HG03354 (cell line): Measurements from ENCODE around the gene RAD51B.

Experiments used
- ATAC-seq: cut with Tn5 transposase; IDR thresholded peaks from one replicate; pipeline ENCODE4 v1.9.1; 2021; ENCODE audit warnings: mild to moderate bottlenecking; ENCODE audit not compliant: unreplicated experiment, poor library complexity, severe bottlenecking

The RAD51B gene

GRCh38 chr14:68376067-68376779, 556.6 kb downstream of the RAD51B start:
- ATAC-seq = no peak

DNA sequence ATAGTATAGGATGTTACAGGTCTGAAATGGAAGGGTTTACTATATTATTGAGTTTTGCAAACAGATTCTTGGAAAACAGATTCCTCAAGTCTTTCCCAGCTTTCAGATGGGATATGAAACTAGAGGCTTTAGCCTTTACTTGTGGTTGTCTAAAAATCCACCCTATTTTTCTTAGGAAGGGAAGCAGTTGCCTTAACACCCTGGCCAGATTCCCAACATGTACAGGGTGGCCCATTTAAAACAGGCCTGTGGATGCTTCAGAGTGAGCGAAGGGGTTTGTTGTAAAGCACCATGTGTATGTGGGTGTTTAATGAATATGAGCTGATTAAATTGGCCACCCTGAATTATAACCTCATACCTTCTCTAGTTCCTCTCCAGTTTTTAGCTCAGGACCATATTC, 557.4 kb downstream of the RAD51B start:
- ATAC-seq = no peak

GRCh38 chr14:68377459-68377858, 557.9 kb downstream of the RAD51B start:
- ATAC-seq = no peak

DNA sequence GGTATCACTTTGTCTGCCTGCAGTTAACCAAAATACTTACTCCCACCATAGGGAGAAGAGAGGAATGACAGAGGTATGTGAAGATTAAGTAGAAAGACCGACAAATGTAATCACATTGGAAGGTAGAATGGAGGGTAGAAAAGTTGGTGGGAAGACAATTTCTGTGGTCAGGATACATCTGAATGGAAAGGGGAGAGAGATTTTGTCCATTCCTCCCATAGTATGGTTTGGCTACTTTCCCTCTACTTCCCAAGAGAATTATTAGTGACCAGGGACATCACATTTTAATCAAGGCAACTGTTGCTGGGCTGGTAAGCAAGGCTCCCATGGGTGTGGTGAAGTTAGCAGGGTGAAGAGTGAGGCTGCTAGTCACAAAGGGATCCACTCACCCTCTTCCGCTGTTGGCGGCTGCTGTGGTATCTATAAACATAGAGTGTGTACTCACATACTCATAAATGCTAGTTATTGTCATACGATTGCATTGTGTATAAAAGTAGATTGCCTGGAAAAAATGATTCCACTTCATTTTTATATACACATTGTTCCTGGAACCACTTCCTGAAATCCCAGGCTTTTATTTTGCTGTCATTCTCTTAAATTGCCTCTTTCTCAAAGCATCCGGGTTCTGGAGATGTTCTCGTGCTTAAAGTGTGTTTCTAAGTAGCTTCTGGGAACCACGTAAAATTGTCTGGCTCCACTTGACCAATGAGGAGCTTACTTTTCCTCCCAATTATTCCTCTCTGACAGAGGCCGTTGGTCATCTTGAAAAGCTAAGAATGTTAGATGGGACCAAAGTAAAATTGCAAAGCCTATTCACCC, 560.1 kb downstream of the RAD51B start:
- no peak for ATAC-seq

DNA sequence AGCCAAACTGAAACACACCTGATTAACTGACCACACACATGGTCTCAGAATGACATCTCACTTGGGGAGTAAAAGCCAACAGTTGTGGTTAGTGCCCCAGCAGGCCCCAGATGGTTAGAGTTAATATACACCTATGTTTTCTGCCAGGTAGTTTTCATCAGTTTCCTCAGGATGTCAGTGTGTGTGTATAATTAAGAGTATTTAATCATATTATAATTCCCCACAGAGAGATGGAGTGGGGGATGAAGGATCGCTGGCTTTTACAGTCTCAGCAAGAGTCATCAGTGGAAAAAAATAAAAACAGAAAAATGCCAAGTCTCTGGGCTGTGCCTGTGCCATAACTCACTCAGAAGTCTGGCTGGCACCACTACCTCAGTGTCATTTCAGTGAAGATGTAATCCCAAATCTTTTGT, 560.8 kb downstream of the RAD51B start:
- peak; percentile 87 for ATAC-seq

DNA sequence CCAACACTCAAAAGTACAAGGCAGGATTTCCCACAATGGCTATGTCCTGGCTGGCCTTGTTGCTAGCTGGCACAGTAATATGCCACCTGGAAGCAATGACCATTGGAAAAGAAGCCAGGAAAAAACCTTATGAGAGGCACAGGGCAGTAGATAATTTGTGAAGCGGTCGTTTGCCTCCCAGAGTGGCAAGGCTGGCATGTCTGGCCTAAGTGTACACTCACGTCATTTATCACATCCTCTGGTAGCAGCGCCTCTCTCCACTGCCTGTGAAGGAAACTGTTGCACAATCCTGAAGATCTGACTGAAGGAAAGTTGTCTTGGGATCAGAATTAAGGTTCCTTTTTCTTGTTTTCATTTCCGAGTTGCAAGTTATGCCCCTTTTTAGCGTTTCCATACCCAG, 564.8 kb downstream of the RAD51B start:
- no peak for ATAC-seq

- no peak for ATAC-seq
Measured at GRCh38 chr14:68384881-68385280, 565.3 kb downstream of the RAD51B start.

- ATAC-seq = no peak
Measured at GRCh38 chr14:68386446-68386845, 566.9 kb downstream of the RAD51B start.

DNA sequence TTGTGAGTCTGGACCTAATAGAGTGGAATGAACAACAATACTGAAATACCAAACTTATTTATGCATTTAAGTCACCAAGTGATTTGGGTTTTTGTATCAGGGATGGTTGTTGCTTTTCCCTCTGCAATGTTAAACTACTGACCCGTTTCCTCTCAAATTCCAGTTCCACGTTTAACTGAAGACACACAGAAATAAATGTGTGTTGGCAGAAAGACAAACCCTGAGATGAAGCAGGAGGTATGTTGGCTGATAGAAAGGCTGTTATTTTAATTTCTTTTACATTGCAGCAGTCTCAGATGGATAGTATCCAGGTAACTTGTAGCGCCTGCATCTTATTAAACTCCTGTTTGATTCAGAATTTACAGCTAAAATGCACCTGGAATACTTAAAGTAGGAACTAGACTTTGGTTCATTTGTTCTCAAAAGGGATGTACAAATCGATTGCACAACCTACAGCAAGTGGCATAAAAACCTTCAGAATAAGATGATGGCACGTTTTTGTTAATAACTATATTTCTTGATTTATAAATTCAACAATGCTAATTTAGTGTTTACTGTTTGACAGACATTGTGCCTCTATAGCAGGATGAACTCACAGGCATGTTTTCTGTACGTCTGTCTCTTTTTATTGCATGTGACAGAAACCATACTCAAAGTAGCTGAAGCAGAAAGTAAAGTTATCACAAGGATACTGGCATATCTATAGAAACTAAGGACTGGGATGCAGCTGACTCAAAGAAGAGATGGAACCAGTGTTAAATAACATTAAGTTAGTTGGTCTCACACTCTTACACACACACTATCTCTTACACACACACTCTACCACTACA, 567.6 kb downstream of the RAD51B start:
- no peak for ATAC-seq

GRCh38 chr14:68389943-68390342, 570.4 kb downstream of the RAD51B start:
- ATAC-seq = no peak

GRCh38 chr14:68390741-68391140, 571.2 kb downstream of the RAD51B start:
- no peak for ATAC-seq

- no peak for ATAC-seq
Measured at GRCh38 chr14:68391311-68392014, 571.9 kb downstream of the RAD51B start.

- no peak for ATAC-seq
Measured at GRCh38 chr14:68392393-68393141, 573.0 kb downstream of the RAD51B start.

GRCh38 chr14:68393259-68393658, 573.7 kb downstream of the RAD51B start:
- no peak for ATAC-seq

DNA sequence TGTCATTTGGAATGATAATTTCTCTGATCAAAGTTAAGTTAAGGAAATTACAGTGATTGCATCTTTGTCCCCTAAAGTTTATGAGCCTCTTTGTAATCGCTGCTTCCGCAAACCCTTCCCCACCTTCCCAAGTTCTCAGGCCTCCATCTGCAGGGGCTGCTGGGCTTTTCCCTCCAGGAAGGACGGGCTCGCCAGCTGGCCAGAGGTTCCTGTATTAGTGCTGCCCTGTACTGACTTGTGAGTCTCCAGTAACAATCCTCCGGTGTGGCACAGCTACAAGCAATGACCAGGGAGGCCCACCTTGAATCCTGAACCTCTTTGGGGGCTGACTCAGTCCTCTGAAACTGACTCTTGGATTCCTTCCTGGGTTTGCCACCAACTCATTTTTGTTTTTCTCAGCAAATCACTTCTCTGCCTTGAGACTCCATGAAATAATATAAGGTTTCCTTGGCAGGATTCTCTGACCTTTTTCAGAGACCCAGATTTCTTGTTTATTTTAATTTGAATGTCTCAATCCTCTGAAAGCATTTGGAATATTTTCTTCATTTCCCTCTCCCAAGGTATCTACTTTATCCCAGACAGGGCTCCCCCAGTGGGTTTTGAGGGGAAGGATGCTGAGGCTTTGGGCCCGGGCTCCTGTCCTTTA, 574.7 kb downstream of the RAD51B start:
- ATAC-seq = no peak

DNA sequence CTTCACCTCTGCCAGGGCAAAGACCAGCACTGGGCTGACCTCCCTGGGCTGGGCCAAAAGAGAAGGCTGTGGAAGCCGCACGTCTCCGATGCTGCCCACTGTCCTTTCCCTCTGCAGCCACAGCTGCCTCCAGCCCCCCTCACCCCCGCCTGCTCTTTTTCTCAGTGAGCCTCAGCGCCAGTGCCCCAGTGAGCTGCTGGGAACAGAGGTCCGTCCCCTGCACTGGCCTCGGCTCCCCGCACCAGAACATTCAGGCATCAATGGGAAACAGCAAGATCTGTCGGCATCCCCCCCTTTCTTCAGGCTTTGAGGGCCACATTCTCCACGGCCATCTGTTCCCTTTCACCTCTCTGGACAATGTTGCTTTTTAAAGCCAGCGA, 575.2 kb downstream of the RAD51B start:
- ATAC-seq = no peak

DNA sequence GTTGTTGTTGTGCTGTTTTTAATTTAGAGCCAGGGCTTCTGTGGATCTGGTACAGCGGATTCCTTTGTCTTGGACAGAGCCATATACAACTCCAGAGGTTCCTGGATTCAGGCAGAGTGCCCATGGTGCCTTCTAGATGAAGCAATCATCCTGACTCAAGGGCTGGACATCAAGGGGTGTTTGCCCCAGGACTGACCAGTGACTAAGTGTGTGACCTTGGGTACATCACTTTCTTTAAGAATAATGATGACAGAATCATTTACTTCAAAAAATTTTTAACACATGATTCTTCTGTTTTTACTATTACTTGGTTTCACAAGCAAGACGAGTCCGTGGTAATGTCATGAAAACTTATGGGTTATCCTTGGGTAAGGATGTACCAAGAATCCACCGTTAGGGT, 576.0 kb downstream of the RAD51B start:
- ATAC-seq = no peak

DNA sequence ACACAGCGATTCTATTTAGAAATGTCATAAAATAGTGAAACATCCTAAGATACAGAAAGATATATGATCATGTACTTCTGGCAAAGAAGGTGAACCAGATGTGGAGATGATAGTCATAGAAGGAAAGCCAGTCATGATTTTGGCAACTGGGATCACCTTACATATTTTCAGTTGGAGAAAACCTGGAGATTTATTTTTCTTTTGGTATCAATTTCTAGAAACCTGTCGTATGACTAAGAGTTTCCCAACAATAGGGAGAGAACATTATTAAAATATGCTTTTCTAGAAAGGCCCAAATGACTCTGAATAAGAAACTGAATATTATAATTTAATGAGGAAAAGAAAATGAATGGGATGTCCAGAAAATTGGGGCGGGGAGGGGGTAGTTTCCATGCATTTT, 576.9 kb downstream of the RAD51B start:
- no peak for ATAC-seq

GRCh38 chr14:68397371-68397811, 577.8 kb downstream of the RAD51B start:
- no peak for ATAC-seq
